Ecto neural progenitor cell (in vitro differentiated cells): ENCODE measurements around the gene CTDNEP1.

Experiments used
- DNase-seq: peaks from one replicate; pipeline ENCODE4 v3.0.0-alpha.2; 2018; ENCODE audit warnings: low spot score

The CTDNEP1 gene

DNA sequence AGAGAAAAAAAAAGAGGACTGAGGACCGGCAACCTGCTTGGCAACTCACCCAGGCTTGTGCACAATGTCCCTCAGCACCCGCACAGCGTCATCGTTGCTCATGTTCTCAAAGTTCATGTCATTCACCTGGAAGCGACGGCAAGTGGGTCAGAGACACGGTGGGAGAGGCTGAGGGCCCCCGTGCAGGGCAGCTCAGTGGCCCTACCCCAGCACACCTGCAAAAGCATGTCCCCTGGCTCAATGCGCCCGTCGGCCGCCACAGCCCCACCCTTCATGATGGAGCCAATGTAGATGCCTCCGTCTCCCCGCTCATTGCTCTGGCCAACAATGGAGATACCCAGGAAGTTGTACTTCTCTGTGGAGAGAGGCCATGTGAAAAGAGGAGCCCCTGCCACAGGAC, 22.6 kb downstream of the CTDNEP1 start:
- DNase-seq = no peak

DNA sequence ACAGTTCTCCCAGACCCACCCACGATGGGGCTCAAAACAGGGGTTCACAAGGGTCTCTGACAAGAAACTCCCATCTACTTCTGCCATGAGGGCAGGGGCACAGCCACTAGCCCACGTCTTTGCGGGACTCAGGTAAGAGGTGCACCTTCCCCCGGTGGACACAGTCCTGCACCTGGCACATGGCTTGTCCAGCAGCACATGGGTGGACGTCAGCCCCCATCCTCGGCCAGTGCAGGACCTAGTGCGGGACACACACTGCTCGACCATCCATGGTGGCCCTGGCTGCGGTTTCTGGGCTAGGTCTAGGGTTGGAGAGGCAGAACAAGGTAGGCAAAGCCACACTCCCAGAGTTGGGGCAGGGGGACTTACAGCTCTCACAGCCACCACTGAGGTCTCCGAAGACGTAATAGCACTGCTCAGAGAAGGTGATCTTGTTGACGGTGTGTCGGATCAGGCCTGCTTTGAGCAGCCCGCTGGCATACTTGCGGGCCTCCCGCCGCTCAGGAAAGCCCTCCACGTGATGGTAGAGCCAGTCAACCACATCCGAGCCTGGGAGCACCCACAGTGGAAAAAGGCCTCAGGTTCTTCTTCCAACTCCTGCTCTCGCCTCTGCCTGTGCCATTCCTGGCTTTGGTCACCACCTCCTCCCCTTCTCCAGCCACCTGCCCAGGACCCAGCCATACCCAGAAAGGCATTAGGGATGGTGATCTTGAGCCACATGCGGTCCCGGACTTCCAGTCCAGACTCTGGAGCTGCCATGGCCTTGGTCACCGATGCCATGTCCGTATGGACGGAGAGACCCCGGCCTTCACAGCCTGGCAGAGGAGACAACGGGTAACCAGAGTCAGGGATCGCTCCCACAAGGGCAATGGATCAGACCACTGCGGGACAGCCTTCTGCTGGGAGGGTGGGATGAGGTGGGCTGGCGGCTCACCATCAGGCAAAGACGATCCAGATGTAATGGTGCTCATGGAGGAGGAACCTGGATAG, 24.5 kb downstream of the CTDNEP1 start:
- no peak for DNase-seq

DNA sequence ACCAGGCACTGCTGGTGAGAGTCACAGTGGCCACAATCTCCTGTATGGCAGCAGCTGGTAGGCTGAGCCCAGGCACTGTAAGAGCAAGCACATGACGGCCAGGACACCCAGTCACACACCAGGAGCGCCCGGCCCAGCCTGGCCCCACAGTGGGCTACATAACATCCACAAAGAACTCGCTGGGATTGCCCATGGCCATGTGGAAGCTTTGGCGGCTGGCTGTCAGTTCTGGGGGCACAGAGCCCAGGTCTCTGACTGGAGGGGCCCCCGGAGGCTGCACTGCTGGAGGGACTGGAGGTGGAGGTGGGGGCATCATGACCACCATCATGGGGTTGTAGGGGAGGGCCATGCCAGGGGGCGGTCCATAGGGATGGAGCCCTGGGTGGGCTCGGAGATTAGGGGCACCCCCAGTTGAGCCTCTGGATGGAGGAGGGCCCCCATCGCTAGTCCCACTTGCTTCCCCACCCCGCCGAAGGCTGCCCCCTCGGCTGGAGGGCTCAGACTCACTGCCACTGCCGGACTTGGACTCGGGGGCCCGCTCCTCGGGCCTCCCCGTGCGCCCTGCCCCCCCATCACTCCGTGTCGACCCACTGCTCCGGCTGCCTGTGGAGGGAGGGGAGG, 25.7 kb downstream of the CTDNEP1 start:
- no peak for DNase-seq

DNA sequence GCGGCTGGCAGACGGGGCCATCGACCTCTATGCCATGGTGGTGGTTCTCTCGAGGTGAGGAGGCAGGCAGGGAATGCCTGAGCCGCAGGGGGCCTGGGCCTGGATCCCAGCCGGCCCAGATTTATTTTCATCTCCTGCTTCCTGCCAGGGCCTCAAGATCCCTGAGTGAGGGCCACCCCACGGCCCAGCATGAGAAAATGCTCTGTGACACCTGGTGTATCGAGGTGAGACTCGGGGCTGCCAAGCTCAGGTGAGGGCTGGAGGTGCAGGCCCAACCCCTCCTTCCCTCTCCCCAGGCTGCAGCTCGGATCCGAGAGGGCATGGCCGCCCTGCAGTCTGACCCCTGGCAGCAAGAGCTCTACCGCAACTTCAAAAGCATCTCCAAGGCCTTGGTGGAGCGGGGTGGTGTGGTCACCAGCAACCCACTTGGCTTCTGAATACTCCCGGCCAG, 26.8 kb downstream of the CTDNEP1 start:
- DNase-seq = no peak

DNA sequence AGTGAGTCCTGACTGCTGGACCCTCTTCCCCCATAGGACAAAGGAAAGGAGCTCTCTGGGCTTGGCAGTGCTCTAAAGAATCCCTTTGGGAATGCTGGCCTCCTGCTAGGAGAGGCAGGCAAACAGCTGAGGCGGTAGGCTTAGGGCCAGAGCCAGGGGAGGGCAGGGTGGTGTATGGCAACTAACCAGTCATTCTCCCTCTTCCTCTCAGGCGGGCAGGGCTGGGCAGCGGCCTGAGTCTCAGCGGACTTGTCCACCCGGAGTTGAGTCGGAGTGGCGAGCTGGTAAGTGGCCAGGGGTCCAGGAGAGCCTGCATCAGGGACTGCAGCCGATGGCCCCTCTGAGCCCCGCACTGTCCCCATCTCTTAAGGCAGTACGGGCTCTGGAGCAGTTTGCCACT, 27.4 kb downstream of the CTDNEP1 start:
- no peak for DNase-seq

DNA sequence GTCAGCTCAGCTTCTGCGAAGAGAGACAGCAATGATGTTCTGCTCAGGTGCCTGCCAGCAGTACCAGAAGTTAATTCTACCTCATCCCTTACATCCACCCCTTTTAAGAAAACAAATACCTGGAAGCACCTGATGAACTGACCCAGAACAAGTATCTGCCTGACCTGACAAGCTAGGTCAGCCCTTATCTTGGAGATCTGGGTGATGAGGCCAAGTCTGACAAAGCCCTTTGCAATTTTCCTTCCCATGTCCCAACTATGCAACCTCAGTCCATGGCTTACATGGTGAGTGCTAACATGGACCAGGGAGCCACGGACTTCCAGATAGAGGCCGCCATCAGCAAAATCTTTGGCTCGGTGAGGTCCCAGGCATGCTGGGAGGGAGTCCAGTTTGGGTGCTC, 28.2 kb downstream of the CTDNEP1 start:
- DNase-seq = no peak

DNA sequence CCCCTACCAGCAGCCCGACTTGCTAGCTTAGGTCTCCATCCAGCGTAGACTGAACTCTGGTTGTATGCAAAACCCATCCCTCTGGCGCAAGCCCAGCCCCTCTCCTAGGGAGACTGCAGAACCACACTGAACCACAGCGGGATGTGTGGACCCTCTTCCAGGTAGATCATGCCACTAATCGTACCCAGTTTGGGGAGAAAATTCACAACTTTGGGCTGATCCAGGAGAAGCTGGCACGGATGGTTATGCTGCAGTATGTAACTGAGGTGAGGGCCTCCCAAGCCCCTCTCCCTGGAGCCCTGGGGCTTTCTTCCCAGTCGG, 28.6 kb downstream of the CTDNEP1 start:
- DNase-seq = no peak

DNA sequence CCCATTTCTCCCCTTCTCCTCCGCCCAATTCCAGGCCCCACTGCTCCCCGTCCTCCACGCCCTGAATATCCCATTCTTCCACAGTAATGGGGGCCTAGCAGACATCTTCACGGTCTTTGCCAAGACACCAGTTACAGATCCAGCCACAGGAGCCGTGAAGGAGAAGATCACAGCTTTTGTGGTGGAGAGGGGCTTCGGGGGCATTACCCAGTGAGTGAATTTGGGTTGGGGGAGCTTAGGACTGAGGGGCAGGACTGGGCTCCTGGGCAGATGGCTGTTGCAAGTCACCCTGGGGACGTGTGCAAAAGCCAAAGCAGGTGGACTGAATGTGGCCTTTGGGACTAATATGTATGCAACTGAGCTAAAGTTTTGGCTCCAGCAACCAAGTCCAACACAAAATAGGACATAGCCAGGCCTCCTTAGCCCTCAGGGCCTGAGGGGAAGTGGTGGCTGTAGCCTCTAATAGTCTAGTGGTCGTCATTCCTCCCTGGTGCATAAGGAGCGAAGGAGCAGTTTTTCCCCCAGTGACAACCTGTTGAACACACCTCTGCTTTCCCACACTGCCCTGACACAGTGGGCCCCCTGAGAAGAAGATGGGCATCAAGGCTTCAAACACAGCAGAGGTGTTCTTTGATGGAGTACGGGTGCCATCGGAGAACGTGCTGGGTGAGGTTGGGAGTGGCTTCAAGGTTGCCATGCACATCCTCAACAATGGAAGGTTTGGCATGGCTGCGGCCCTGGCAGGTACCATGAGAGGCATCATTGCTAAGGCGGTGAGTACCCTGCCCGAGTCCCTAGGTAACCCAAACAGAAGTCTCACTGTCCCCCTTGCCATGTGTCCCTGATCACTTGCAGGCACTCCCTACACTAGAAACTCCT, 29.2 kb downstream of the CTDNEP1 start:
- DNase-seq = no peak

DNA sequence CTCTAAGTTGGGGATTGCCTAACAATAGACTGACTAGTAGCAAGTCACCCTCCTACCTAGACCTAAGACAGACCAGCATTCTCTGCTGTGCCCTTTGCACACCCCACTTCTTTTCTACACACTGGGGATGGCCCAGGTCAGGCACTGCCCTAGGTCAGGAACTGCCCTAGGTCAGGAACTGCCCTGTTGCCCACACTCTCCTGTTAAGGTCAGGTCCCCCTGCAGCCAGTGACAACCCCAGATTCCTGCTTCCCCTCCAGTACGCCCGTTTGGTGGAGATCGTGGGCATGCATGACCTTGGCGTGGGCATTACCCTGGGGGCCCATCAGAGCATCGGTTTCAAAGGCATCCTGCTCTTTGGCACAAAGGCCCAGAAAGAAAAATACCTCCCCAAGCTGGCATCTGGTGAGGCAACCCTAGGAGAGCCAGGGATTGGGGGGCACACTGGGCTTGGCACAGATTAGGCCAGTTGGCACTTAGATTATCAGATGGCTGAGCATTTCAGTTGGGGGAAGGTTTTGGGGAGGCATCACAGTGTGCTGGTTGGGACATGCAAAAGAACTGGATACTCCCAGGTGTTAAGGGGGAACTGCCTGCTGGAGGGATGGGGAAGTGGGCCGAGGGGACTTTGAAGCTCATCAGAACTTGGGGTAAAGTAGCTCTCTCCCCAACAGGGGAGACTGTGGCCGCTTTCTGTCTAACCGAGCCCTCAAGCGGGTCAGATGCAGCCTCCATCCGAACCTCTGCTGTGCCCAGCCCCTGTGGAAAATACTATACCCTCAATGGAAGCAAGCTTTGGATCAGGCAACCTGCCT, 30.0 kb downstream of the CTDNEP1 start:
- DNase-seq = no peak

DNA sequence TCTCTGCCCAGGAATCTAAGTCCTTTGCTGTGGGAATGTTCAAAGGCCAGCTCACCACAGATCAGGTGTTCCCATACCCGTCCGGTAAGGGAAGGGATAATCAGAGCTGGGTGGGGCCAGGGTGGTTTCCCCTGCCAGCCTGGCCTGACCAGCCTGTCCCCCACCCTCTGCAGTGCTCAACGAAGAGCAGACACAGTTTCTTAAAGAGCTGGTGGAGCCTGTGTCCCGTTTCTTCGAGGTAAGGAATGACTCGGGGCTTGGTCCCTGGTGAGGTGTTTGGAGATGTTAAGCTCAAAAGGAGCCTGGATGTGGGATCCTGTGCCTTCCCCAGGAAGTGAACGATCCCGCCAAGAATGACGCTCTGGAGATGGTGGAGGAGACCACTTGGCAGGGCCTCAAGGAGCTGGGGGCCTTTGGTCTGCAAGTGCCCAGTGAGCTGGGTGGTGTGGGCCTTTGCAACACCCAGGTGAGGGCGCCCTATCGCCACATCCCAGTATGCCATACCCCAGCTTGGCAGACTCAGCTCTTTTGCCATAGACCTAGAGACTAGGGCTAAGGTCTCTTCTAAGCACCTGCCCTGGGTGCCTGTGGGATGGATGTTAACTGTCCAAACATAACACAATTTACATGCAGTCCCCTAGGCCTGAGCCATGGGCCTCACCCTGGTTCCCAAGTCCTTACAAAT, 30.8 kb downstream of the CTDNEP1 start:
- no peak for DNase-seq

DNA sequence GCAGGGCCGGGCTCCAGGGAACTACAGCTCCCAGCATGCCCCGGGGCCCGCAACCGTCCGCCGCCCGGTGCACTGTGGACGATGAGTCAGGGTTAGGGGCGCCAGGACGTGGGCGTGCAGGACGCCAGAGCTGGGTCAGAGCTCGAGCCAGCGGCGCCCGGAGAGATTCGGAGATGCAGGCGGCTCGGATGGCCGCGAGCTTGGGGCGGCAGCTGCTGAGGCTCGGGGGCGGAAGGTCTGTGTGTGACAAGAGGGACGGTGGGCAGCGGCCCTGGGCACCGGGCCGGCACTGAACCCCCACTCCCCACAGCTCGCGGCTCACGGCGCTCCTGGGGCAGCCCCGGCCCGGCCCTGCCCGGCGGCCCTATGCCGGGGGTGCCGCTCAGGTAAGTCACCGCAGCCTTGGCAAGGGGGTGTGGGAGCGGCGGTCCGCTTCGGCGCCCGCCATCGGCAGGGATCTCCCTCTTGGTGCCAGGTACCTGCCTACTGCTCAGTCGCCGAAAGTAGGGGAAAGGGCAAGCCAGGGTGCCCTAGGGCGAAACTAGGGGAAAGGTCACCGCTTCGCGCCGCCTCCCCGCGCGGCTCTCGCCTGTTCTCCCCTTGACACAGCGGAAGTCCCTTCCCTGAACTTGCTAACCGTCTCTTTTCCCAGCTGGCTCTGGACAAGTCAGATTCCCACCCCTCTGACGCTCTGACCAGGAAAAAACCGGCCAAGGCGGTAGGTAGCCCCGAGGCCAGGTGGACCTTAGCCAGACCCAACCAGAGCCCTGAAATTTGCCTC, 31.5 kb downstream of the CTDNEP1 start, which contains the start of the genes ACADVL and DLG4:
TSS of gene ACADVL (plus strand) at position 127 of the 781 bp plus-strand sequence. CDS start at position 174, 47 bp downstream.
TSS of gene DLG4 (minus strand) at position 25 of the 781 bp plus-strand sequence.
- peak; percentile 93 for DNase-seq

DNA sequence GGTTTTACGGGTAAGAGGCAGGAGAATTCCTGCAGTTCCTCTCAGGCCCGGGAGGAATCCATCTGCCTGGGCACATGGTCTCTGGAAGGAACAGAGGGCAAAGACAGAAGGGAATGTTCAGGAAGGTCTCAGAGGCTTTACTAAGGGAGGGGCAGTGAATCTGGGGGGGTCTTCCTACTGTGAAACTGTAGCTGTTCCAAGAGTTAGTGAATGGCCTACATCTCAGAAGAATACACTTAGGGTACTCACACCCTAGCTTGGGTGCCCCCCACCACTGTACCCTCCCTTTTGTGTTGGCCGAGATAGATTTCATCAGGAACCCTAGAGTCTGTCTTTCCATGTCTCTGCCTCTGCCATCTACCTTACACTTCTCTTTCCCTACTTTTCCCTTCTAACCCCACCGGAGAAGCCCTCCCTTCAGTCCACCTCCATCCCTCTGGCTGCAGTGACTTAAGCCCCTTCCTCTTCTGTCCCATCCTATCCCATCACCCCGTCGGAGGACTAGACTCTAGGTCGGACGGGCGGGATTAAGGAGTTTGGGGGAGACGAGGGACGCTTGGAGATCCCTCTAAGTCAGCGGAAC, 32.2 kb downstream of the CTDNEP1 start:
- DNase-seq = no peak

DNA sequence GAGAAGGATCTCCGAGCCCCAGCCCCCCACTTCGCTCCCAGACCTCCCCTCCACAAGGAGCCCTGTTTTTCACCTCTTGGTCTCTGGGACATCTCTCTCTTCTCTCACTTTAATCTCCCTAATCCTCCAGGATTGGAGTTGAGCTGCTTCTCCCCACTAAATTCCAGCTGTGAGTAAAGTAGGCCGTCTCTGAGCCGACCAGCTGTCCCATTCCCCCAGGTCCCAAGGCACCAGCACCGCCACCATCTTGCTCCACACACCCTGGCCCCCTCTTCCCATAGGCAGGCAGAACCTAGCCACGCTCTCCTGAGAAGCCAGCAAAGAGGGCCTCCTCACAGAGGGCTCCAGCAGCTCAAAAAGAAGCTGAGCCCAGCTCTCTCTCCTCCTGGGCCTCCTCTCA, 32.8 kb downstream of the CTDNEP1 start:
- DNase-seq = no peak

DNA sequence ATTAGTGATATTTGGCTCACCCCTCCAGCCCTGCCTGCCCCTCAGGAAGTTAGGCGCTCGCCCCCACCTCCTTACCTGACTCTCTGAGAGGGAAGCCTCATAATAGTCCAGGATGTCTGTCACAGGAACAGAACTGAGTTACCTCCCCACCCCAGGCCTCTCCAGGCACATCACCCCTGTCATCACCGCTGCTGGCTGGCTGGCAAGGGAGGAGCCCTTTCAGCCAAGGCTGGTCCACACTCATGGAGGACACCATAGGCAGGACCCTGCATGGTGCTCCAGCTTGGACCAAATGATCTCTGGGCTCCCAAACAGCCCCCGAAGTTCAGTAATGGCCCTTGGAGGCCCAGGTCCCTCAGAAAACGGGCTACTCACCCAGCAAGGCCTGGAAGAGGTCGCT, 33.4 kb downstream of the CTDNEP1 start:
- DNase-seq = no peak

DNA sequence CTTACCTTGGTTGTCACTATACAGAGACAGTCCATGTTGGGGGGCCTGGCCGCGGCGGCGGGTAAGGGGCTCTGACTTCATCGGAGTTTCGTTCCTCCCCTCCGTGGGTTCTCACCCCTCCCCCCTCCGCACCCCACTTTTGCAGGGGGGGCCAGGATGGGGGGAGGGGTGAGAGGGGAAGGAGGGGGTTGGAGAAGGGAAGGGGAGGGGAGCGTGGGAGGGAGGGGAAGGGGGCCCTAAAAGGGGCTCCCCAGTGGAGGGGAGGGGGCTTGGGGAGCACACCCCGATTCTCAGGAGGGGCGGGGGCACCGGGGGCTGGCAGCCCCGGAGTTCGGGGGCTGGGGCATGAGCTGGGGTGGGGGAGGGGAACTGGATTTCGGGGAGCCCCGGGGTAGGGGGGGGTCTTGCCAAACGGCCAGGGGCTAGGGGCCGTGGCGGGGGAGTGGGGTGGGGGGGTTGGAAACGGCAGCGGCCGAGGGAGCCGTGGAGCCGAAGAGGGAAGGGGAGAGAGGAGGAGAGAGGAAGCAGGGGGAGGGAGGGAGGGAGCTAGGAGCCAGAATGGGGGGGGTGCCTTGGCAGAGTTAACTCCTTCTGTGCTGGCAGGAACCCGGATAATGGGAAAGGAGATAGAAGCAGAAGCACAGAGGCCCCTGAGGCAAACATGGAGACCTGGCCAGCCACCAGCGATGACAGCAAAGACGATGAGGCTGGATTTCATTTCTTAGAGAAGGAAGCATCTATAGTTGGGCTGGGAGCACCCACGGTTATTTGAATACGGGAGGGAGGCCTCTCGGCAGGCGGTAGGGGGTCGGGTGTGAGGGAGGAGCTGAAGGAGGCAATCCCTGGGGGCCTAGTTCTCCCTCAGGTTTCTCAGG, 34.2 kb downstream of the CTDNEP1 start:
- peak; percentile 80 for DNase-seq

DNA sequence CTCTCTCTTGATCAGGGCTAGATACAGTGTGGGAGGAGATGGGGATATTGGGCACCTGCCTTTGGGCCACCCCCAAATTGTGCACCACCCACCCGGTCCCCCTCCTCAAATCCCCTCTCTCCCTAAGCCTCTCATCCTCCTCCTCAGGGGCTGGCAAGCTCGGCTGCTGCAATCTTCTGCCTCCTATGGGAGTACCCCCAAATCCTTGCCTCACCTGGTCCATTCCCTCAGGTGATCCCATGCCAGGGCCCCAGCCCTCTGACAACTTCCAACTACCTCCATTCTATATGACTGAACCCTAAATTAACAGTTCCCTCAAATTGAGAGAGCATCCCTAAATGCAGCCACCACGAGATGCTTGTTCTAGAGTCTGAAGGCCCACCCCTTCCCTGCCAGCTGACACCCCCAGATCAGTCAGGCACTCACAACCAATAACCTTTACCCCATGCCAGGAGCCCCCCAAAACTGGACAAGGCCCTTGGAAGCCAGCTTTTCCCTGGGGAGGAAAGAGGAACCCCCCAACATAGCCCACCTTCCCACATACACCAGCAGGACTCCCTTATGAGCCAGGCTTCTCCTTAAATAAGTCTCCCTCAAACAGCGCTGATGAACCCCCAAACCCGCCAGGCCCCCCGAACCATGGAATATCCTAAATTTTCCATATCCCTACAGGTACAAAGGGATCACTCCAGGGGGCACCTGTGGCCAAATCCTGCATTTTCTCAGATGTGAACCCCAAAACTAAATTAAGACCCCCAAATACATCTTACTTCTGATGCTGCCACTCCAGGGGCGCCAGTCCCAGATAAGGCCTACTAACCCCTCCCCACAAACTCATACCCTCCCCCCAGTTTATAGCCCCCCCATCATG, 35.1 kb downstream of the CTDNEP1 start:
- no peak for DNase-seq

DNA sequence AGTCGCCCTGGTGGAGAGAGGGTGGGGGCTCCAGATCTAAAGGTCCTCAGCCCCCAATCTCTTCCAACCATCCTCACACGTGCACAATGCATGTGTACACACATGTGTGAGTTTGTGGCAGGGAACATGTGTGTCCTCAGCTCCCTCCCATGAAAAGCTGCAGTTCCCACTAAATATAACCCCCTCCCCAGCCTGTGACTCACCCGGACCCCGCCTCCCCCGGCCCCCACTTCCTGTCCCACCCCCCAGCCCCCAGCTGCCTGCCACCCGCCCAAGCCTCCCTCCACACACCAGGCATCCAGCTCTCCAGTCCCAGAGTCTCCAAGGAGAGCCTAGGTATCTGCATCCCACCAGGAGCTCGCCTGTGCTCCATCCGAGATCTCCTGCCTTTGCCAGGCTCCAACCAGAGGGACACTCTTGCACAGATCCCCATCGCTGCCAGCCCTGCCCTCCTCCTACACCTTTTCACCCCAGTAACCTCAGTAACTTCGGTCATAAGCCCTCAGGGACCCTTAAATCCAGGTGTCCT, 35.8 kb downstream of the CTDNEP1 start:
- no peak for DNase-seq
